ENCODE results near the gene BCKDK.
A peak's percentile ranks its signal among the peaks of the same experiment; 100 is the strongest.
"Not testable (repeated sequence)": the region's sequence is repeated elsewhere in the genome, so short reads cannot be mapped to it uniquely, and the experiment has no call there.

BCKDK gene

DNA sequence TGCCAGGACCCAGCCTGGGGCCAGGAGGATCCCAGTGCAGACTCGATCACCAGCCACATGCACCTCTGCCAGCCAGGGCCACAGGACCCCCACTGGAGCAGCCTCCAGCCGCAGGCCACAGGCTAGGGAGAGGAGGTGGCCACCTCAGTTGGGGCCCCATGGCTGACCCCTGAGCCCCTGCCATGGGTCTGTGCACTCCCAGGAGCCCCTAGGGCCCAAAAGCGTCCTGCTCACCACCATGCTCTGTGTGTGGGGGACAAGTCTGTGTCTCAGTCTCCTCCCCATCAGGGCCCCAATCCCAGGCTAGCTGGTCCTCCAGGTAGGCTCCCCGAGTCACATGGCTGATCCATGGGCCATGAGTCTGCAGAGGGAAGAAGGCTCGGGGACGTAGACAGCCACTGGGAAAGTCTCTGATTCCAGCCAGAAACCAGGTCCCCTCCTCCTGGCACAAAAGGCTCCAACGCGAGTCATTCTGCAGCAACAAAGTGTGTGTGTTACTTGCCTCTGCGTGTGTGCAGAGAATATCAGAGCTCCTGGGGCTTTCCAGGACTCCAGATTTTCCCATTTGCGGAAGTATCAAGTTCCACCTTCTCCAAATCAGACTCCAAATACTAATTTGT, 33.4 kb downstream of the BCKDK start:
- peak overlapping the region; percentile 53 to 69 for H3K4me3 ChIP-seq (ENCODE audit: low read length in 2 of 2)
- peak overlapping the region; percentile 63 to 65 for H3K9ac ChIP-seq (ENCODE audit: low read depth in 1 of 2, low read length in 2 of 2)

GRCh38 chr16:31142109-31143010, 34.2 kb downstream of the BCKDK start:
- Histone ChIP-seq H3K27me3 (ENCODE audit: control insufficient read depth in 2 of 2, insufficient read depth in 2 of 2, low read length in 2 of 2) (no peaks in the 10 kb centered on the region), H3K9me3 (ENCODE audit: control insufficient read depth in 2 of 2, low read length in 2 of 2) (no peaks in the 10 kb centered on the region), H3K4me3 (ENCODE audit: low read length in 2 of 2) (peak overlapping the region; percentile 63 to 69), H3K27ac (ENCODE audit: low read depth in 2 of 2, low read length in 2 of 2) (peak overlapping the region; percentile 86 to 91), H3K4me1 (ENCODE audit: control insufficient read depth in 2 of 2, insufficient read depth in 2 of 2, low read length in 2 of 2) (peaks cover 33 to 36% of the 10 kb centered on the region in 2 donors), H3K36me3 (ENCODE audit: control insufficient read depth in 2 of 2, insufficient read depth in 2 of 2, low read length in 2 of 2) (no peaks in the 10 kb centered on the region), H3K9ac (ENCODE audit: low read depth in 1 of 2, low read length in 2 of 2) (peak overlapping the region; percentile 75)

More for the DNA sequence above, 33.4 kb downstream of the BCKDK start:
- Histone ChIP-seq H3K27me3 (ENCODE audit: control insufficient read depth in 2 of 2, insufficient read depth in 2 of 2, low read length in 2 of 2) (no peaks in the 10 kb centered on the region), H3K9me3 (ENCODE audit: control insufficient read depth in 2 of 2, low read length in 2 of 2) (no peaks in the 10 kb centered on the region), H3K27ac (ENCODE audit: low read depth in 2 of 2, low read length in 2 of 2) (peak overlapping the region; percentile 86 to 91), H3K4me1 (ENCODE audit: control insufficient read depth in 2 of 2, insufficient read depth in 2 of 2, low read length in 2 of 2) (peaks cover 35 to 36% of the 10 kb centered on the region in 2 donors), H3K36me3 (ENCODE audit: control insufficient read depth in 2 of 2, insufficient read depth in 2 of 2, low read length in 2 of 2) (no peaks in the 10 kb centered on the region)

GRCh38 chr16:31143011-31143693, 35.0 kb downstream of the BCKDK start:
- Histone ChIP-seq H3K27me3 (ENCODE audit: control insufficient read depth in 2 of 2, insufficient read depth in 2 of 2, low read length in 2 of 2) (no peaks in the 10 kb centered on the region), H3K36me3 (ENCODE audit: control insufficient read depth in 2 of 2, insufficient read depth in 2 of 2, low read length in 2 of 2) (no peaks in the 10 kb centered on the region), H3K9me3 (ENCODE audit: control insufficient read depth in 2 of 2, low read length in 2 of 2) (no peaks in the 10 kb centered on the region), H3K9ac (ENCODE audit: low read depth in 1 of 2, low read length in 2 of 2) (peak overlapping the region in 1 of 2 donors; percentile 75), H3K4me3 (ENCODE audit: low read length in 2 of 2) (peak overlapping the region; percentile 54 to 63), H3K27ac (ENCODE audit: low read depth in 2 of 2, low read length in 2 of 2) (peak overlapping the region; percentile 73 to 91), H3K4me1 (ENCODE audit: control insufficient read depth in 2 of 2, insufficient read depth in 2 of 2, low read length in 2 of 2) (peaks cover 33 to 39% of the 10 kb centered on the region in 2 donors)

DNA sequence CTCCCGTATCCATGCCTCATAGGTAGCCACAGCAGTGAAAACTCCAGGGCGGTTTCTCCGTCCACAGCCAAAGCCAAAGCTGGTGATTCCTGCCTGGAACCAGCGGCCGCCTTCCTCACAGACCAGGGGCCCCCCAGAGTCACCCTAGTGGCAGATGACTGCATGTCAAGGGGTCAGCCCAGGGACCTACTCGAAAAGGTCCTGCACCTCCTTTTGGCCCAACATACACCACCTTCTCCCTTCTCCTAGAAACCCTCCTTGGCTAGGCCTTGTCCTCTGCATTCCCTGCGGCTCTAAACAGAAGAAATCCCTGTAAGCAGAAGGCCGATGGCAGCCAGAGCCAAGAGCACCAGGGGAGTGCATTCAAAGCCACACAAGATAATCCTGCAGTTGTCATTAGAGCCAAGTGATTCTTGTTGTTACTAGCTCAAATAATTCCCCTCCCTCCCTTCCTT, 35.5 kb downstream of the BCKDK start:
- Histone ChIP-seq H3K4me1 (ENCODE audit: control insufficient read depth in 2 of 2, insufficient read depth in 2 of 2, low read length in 2 of 2) (peaks cover 27 to 33% of the 10 kb centered on the region in 2 donors), H3K9me3 (ENCODE audit: control insufficient read depth in 2 of 2, low read length in 2 of 2) (no peaks in the 10 kb centered on the region), H3K27ac (ENCODE audit: low read depth in 2 of 2, low read length in 2 of 2) (no peak overlapping the region), H3K4me3 (ENCODE audit: low read length in 2 of 2) (no peak overlapping the region), H3K36me3 (ENCODE audit: control insufficient read depth in 2 of 2, insufficient read depth in 2 of 2, low read length in 2 of 2) (no peaks in the 10 kb centered on the region), H3K9ac (ENCODE audit: low read depth in 1 of 2, low read length in 2 of 2) (no peak overlapping the region), H3K27me3 (ENCODE audit: control insufficient read depth in 2 of 2, insufficient read depth in 2 of 2, low read length in 2 of 2) (peaks cover 0 to 3% of the 10 kb centered on the region in 2 donors)

- H3K4me1 ChIP-seq (ENCODE audit: control insufficient read depth in 2 of 2, insufficient read depth in 2 of 2, low read length in 2 of 2) = peaks cover 20 to 29% of the 10 kb centered on the region in 2 donors
- not testable (repeated sequence) for H3K27ac ChIP-seq (ENCODE audit: low read depth in 2 of 2, low read length in 2 of 2); H3K9ac ChIP-seq (ENCODE audit: low read depth in 1 of 2, low read length in 2 of 2); H3K27me3 ChIP-seq (ENCODE audit: control insufficient read depth in 2 of 2, insufficient read depth in 2 of 2, low read length in 2 of 2); H3K36me3 ChIP-seq (ENCODE audit: control insufficient read depth in 2 of 2, insufficient read depth in 2 of 2, low read length in 2 of 2); H3K9me3 ChIP-seq (ENCODE audit: control insufficient read depth in 2 of 2, low read length in 2 of 2); H3K4me3 ChIP-seq (ENCODE audit: low read length in 2 of 2)
These were observed 36.2 kb downstream of the BCKDK start for GRCh38 chr16:31144418-31144817.

DNA sequence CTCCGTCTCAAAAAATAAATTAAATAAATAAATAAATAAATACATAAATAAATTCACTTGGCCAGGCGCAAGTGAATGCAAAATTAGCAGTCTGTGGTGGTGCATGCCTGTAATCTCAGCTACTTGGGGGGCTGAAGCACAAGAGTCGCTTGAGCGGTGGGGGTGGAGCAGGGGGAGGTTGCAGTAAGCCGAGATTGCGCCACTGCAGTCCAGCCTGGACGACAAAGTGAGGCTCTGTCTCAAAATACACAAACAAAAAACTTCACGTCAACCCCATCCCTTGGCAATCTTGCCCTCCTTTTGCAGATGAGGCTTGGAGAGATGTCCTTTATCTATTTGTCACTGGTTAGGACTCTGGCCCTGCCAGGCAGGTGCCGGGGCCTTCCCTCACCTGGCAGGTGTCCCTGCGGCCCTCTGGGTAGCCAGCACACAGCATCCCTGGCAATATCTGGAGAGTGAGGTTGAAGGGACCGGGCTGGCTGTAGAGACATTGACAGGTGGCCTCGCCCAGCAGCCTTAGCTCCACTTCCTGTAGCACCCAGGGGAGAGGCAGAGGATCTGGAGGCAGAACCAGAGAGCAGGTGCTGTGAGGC, 37.3 kb downstream of the BCKDK start:
- Histone ChIP-seq H3K27me3 (ENCODE audit: control insufficient read depth in 2 of 2, insufficient read depth in 2 of 2, low read length in 2 of 2) (peaks cover 0 to 3% of the 10 kb centered on the region in 2 donors), H3K9me3 (ENCODE audit: control insufficient read depth in 2 of 2, low read length in 2 of 2) (no peaks in the 10 kb centered on the region), H3K27ac (ENCODE audit: low read depth in 2 of 2, low read length in 2 of 2) (no peak overlapping the region), H3K4me1 (ENCODE audit: control insufficient read depth in 2 of 2, insufficient read depth in 2 of 2, low read length in 2 of 2) (peaks cover 15 to 23% of the 10 kb centered on the region in 2 donors), H3K36me3 (ENCODE audit: control insufficient read depth in 2 of 2, insufficient read depth in 2 of 2, low read length in 2 of 2) (no peaks in the 10 kb centered on the region), H3K9ac (ENCODE audit: low read depth in 1 of 2, low read length in 2 of 2) (no peak overlapping the region), H3K4me3 (ENCODE audit: low read length in 2 of 2) (no peak overlapping the region)

DNA sequence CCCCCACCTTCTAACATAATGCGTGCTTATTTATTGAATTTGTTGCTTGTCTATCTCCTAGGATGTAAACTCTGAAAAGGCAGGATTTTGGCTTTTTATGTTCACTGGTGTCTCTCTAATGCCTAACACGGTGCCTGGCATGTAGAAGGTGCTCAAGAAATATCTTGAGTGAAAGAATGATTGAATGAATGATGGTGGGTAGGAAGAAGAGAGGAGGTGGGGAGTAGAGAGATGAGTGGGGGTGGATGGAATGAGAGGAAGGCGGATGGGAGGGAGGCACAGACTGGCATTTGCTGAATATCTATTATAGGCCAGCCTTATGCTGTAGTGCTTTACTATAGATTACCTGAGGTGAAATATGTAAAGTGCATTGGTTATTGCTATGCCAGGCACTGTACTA, 39.4 kb downstream of the BCKDK start:
- Histone ChIP-seq H3K4me3 (ENCODE audit: low read length in 2 of 2) (peak overlapping the region in 1 of 2 donors; percentile 4), H3K9ac (ENCODE audit: low read depth in 1 of 2, low read length in 2 of 2) (no peak overlapping the region), H3K36me3 (ENCODE audit: control insufficient read depth in 2 of 2, insufficient read depth in 2 of 2, low read length in 2 of 2) (no peaks in the 10 kb centered on the region), H3K27me3 (ENCODE audit: control insufficient read depth in 2 of 2, insufficient read depth in 2 of 2, low read length in 2 of 2) (peaks cover 0 to 3% of the 10 kb centered on the region in 2 donors), H3K9me3 (ENCODE audit: control insufficient read depth in 2 of 2, low read length in 2 of 2) (no peaks in the 10 kb centered on the region), H3K4me1 (ENCODE audit: control insufficient read depth in 2 of 2, insufficient read depth in 2 of 2, low read length in 2 of 2) (peaks cover 6 to 11% of the 10 kb centered on the region in 2 donors), H3K27ac (ENCODE audit: low read depth in 2 of 2, low read length in 2 of 2) (no peak overlapping the region)

- Histone ChIP-seq H3K9me3 (ENCODE audit: control insufficient read depth in 2 of 2, low read length in 2 of 2) (no peaks in the 10 kb centered on the region), H3K27ac (ENCODE audit: low read depth in 2 of 2, low read length in 2 of 2) (peak overlapping the region in 1 of 2 donors; percentile 33), H3K27me3 (ENCODE audit: control insufficient read depth in 2 of 2, insufficient read depth in 2 of 2, low read length in 2 of 2) (peaks cover 0 to 3% of the 10 kb centered on the region in 2 donors), H3K9ac (ENCODE audit: low read depth in 1 of 2, low read length in 2 of 2) (peak overlapping the region in 1 of 2 donors; percentile 40), H3K4me3 (ENCODE audit: low read length in 2 of 2) (peak overlapping the region; percentile 4 to 32), H3K36me3 (ENCODE audit: control insufficient read depth in 2 of 2, insufficient read depth in 2 of 2, low read length in 2 of 2) (no peaks in the 10 kb centered on the region), H3K4me1 (ENCODE audit: control insufficient read depth in 2 of 2, insufficient read depth in 2 of 2, low read length in 2 of 2) (peaks cover 0 to 7% of the 10 kb centered on the region in 2 donors)
These were observed 40.1 kb downstream of the BCKDK start for GRCh38 chr16:31148281-31148728.

DNA sequence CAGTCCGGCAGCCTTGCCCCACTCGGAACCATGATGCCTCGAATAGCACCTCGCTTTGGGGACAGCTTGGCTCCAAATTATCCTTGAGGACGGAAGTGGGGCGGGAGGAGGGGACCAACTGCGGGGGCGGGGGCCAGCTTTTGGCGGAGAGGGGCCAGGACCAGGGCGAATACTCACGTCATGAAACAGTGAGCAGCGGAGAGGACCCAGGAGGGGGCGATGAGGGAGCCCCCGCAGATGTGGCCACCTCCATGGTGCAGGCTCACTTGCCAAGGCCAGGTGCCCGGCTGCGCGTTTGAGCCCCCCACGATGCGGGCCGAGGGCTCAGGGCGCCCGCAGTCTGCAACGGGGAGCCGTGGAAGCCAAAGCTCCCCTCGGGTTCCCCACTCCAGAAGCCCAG, 40.7 kb downstream of the BCKDK start:
- H3K36me3 ChIP-seq (ENCODE audit: control insufficient read depth in 2 of 2, insufficient read depth in 2 of 2, low read length in 2 of 2) = no peaks in the 10 kb centered on the region
- H3K4me3 ChIP-seq (ENCODE audit: low read length in 2 of 2) = no peak overlapping the region
- H3K27ac ChIP-seq (ENCODE audit: low read depth in 2 of 2, low read length in 2 of 2) = no peak overlapping the region
- H3K27me3 ChIP-seq (ENCODE audit: control insufficient read depth in 2 of 2, insufficient read depth in 2 of 2, low read length in 2 of 2) = peaks cover 0 to 3% of the 10 kb centered on the region in 2 donors
- H3K9ac ChIP-seq (ENCODE audit: low read depth in 1 of 2, low read length in 2 of 2) = no peak overlapping the region
- H3K9me3 ChIP-seq (ENCODE audit: control insufficient read depth in 2 of 2, low read length in 2 of 2) = no peaks in the 10 kb centered on the region
- peaks cover 0 to 7% of the 10 kb centered on the region in 2 donors for H3K4me1 ChIP-seq (ENCODE audit: control insufficient read depth in 2 of 2, insufficient read depth in 2 of 2, low read length in 2 of 2)
